GM10266 (cell line): Measurements from ENCODE around the gene TPST2.

Source experiments
- DNase-seq: peaks from one replicate; pipeline ENCODE4 v3.0.0; 2012; ENCODE audit errors: extremely low spot score
- CTCF ChIP-seq: IDR thresholded peaks from 2 replicates; pipeline ENCODE4 v1.5.1; 2012; ENCODE audit warnings: mild to moderate bottlenecking, low read depth; ENCODE audit not compliant: control insufficient read depth, insufficient read depth; ENCODE audit errors: missing control alignments

The TPST2 gene

GRCh38 chr22:26524870-26525269, 65.1 kb downstream of the TPST2 start:
- TF ChIP-seq CTCF: no peak
- DNase-seq: no peak

GRCh38 chr22:26522592-26522991, 67.3 kb downstream of the TPST2 start:
- no peak for TF ChIP-seq CTCF
- DNase-seq: no peak

GRCh38 chr22:26522012-26522411, 67.9 kb downstream of the TPST2 start:
- TF ChIP-seq CTCF: no peak
- no peak for DNase-seq

GRCh38 chr22:26517429-26517828, 72.5 kb downstream of the TPST2 start:
- no peak for TF ChIP-seq CTCF
- DNase-seq: no peak

- DNase-seq: no peak
- TF ChIP-seq CTCF: no peak
Measured at GRCh38 chr22:26516503-26516902, 73.4 kb downstream of the TPST2 start.

GRCh38 chr22:26515931-26516330, 74.0 kb downstream of the TPST2 start:
- TF ChIP-seq CTCF: no peak
- DNase-seq: no peak

- no peak for DNase-seq
- no peak for TF ChIP-seq CTCF
Measured at GRCh38 chr22:26514419-26515161, 75.3 kb downstream of the TPST2 start.
